Suprapubic skin (tissue), 4 donors: ENCODE measurements around the gene NET1.

Experiments
- EP300 ChIP-seq: sonication (generic); formaldehyde crosslinking; IDR thresholded peaks from one replicate; pipeline ENCODE4 v1.6.1; 2017; ENCODE audit warnings: antibody characterized with exemption
- POLR2A ChIP-seq, 2 donors: fragments of 450-650 bp; IDR thresholded peaks; one replicate each; pipeline ENCODE4 v1.6.1; 2017; ENCODE audit warnings: antibody characterized with exemption in 2 of 2, mild to moderate bottlenecking in 2 of 2, moderate library complexity in 2 of 2
- POLR2AphosphoS5 ChIP-seq, 3 donors: sonication (generic); formaldehyde crosslinking; IDR thresholded peaks; one replicate each; pipeline ENCODE4 v1.6.1; 2017; ENCODE audit warnings: antibody characterized with exemption in 3 of 3
- TF ChIP-seq, protein P1 (sequence below), 2 donors: fragments of 200-600 bp in 1 of 2; fragments of 450-650 bp in 1 of 2; sonication (generic) in 1 of 2; IDR thresholded peaks; one replicate each; pipeline ENCODE4 v1.5.1; 2016 to 2019; ENCODE audit warnings: antibody characterized with exemption in 2 of 2, mild to moderate bottlenecking in 1 of 2, moderate library complexity in 1 of 2

- TF ChIP-seq EP300 (no peak), POLR2AphosphoS5 (IDR thresholded peaks at IDR 0.05) (no peak), POLR2A (IDR thresholded peaks at IDR 0.05) (no peak)
- TF ChIP-seq, protein P1, sequence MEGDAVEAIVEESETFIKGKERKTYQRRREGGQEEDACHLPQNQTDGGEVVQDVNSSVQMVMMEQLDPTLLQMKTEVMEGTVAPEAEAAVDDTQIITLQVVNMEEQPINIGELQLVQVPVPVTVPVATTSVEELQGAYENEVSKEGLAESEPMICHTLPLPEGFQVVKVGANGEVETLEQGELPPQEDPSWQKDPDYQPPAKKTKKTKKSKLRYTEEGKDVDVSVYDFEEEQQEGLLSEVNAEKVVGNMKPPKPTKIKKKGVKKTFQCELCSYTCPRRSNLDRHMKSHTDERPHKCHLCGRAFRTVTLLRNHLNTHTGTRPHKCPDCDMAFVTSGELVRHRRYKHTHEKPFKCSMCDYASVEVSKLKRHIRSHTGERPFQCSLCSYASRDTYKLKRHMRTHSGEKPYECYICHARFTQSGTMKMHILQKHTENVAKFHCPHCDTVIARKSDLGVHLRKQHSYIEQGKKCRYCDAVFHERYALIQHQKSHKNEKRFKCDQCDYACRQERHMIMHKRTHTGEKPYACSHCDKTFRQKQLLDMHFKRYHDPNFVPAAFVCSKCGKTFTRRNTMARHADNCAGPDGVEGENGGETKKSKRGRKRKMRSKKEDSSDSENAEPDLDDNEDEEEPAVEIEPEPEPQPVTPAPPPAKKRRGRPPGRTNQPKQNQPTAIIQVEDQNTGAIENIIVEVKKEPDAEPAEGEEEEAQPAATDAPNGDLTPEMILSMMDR (IDR thresholded peaks at IDR 0.05): no peak
Measured at GRCh38 chr10:5364374-5364773, 48.0 kb upstream of the NET1 start.
